Smooth muscle cell (in vitro differentiated cells): ENCODE results near the gene PREP. TPM values are rescaled to one million over a fixed set of nuclear protein-coding genes. Genes with fewer than 3 reads are reported as not detected.
A peak's percentile ranks its signal among the peaks of the same experiment; 100 is the strongest.

Experiments
- DNase-seq: peaks from one replicate; lab custom pipeline; 2025; ENCODE audit not compliant: unreplicated experiment; lab: John Stamatoyannopoulos, UW
- H2AFZ ChIP-seq: fragments of 200-600 bp; sonication (generic); 2 replicates; pipeline ENCODE4 v1.6.0; 2016; ENCODE audit warnings: antibody characterized with exemption, low read depth, mild to moderate bottlenecking
- H3F3A ChIP-seq: fragments of 200-600 bp; sonication (generic); 2 replicates; pipeline ENCODE4 v1.6.0; 2017; ENCODE audit warnings: antibody characterized with exemption, low read depth
- H3K27ac ChIP-seq: fragments of 200-600 bp; sonication (generic); 2 replicates; pipeline ENCODE4 v1.5.1; 2016; ENCODE audit warnings: low read depth, mild to moderate bottlenecking
- H3K27me3 ChIP-seq: fragments of 200-600 bp; sonication (generic); 2 replicates; pipeline ENCODE4 v1.6.1; 2016; ENCODE audit warnings: low read depth, mild to moderate bottlenecking
- H3K36me3 ChIP-seq: fragments of 200-600 bp; sonication (generic); 2 replicates; pipeline ENCODE4 v1.5.1; 2016; ENCODE audit warnings: low read depth
- H3K4me1 ChIP-seq: fragments of 200-600 bp; sonication (generic); 2 replicates; pipeline ENCODE4 v1.5.1; 2016; ENCODE audit warnings: low read depth
- H3K4me2 ChIP-seq: fragments of 200-600 bp; sonication (generic); 2 replicates; pipeline ENCODE4 v1.6.0; 2016; ENCODE audit warnings: mild to moderate bottlenecking
- H3K4me3 ChIP-seq: fragments of 200-600 bp; sonication (generic); 2 replicates; pipeline ENCODE4 v1.5.1; 2016; ENCODE audit warnings: mild to moderate bottlenecking
- H3K79me2 ChIP-seq: fragments of 200-600 bp; sonication (generic); 2 replicates; pipeline ENCODE4 v1.6.0; 2016; ENCODE audit warnings: low read depth, mild to moderate bottlenecking
- H3K9ac ChIP-seq: fragments of 200-600 bp; sonication (generic); 2 replicates; pipeline ENCODE4 v1.6.0; 2016; ENCODE audit warnings: low read depth
- H3K9me3 ChIP-seq: fragments of 200-600 bp; sonication (generic); replicated peaks from 2 replicates; pipeline ENCODE4 v1.5.1; 2016; ENCODE audit warnings: low read depth
- H4K20me1 ChIP-seq: fragments of 200-600 bp; sonication (generic); 2 replicates; pipeline ENCODE4 v1.6.0; 2016; ENCODE audit warnings: low read depth
- WGBS: methylation state at CpG from one replicate; pipeline ENCODE4 v1.1.7; 2016; ENCODE audit warnings: low lambda C conversion rate; 5-methylcytosine and 5-hydroxymethylcytosine counted together
- polyA plus RNA-seq: library from polyadenylated mRNA; unstranded; fragments of >200 nt; fragmentation: Nextera tagmentation; extraction: Ambion mirVana; gene quantifications from 2 replicates; pipeline ENCODE4 v1.2.1, GENCODE V29; 2016
- total RNA-seq: library from RNA; depleted of rRNA; stranded (reverse); fragments of >200 nt; gene quantifications from 2 replicates; pipeline ENCODE4 v1.2.3, GENCODE V29; 2014
- TF ChIP-seq, protein P1 (sequence below): fragments of 200-600 bp; sonication (generic); IDR thresholded peaks from 2 replicates; pipeline ENCODE4 v1.5.1; 2017; ENCODE audit warnings: borderline replicate concordance, mild to moderate bottlenecking, antibody characterized with exemption; ENCODE audit not compliant: insufficient read depth, poor library complexity, severe bottlenecking

The PREP gene
- total and polyA plus RNA-seq, 2 experiments from 2014 or later = 23.4 to 33.2 TPM

DNA sequence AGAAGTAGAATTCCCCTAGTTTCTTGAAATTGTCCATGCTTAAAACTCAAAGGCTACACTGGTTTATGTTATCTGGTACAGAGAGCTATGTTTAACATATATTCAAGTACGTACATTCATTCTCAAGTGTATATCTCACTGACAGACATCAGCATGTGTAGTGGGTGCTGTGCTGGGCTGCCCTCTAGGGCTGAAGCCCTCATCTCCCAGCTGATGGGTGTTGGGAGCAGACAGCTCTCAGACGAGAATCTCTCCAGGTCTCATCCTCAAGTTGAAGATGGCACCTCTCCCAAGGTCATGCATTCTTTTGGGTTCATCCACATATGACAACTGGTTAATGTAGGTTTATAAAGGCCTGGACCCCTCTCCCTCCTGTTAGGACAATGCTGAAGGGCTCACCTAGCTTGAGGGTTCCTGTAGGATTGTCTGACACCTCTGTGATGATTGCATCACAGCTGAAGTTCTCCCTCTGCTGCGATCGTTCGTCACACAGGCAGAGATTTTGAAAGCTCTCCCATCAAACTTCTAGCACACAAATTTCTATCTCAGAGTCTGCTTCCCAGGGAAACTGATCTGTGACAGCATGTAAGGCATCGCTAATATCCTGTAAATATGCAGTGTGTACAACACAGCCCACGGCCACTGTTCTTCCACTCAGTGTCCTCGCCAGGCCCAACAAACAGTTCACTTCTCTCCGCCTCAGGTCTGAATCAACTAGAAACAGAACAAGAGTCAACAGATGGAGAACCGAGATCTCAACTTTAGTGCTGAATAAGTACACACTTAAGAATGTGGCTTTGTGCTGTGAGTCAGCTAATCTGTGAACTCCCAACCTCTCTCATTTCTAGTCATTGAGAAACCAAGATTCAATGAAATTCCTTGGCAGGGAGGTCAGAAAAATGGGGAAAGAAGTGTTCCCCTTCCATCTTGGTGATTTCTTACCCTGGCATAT lies 43.2 kb downstream of the PREP start:
- Histone ChIP-seq H3K9ac (no peak overlapping the region), H3K4me1 (no peaks in the 10 kb centered on the region), H3K36me3 (peaks cover 19% of the 10 kb centered on the region), H3K4me2 (peak overlapping the region; percentile 22), H3K9me3 (no peaks in the 10 kb centered on the region), H3K27me3 (no peaks in the 10 kb centered on the region), H3K79me2 (peaks cover 5% of the 10 kb centered on the region), H4K20me1 (peaks cover 41% of the 10 kb centered on the region), H2AFZ (no peak overlapping the region), H3F3A (peaks cover under 1% of the 10 kb centered on the region), H3K4me3 (no peak overlapping the region), H3K27ac (peak overlapping the region; percentile 61)
- WGBS = 74% methylated on average over 10 of the region's 10 CpGs
- TF ChIP-seq, protein P1, sequence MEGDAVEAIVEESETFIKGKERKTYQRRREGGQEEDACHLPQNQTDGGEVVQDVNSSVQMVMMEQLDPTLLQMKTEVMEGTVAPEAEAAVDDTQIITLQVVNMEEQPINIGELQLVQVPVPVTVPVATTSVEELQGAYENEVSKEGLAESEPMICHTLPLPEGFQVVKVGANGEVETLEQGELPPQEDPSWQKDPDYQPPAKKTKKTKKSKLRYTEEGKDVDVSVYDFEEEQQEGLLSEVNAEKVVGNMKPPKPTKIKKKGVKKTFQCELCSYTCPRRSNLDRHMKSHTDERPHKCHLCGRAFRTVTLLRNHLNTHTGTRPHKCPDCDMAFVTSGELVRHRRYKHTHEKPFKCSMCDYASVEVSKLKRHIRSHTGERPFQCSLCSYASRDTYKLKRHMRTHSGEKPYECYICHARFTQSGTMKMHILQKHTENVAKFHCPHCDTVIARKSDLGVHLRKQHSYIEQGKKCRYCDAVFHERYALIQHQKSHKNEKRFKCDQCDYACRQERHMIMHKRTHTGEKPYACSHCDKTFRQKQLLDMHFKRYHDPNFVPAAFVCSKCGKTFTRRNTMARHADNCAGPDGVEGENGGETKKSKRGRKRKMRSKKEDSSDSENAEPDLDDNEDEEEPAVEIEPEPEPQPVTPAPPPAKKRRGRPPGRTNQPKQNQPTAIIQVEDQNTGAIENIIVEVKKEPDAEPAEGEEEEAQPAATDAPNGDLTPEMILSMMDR = no peak
- no peak for DNase-seq

DNA sequence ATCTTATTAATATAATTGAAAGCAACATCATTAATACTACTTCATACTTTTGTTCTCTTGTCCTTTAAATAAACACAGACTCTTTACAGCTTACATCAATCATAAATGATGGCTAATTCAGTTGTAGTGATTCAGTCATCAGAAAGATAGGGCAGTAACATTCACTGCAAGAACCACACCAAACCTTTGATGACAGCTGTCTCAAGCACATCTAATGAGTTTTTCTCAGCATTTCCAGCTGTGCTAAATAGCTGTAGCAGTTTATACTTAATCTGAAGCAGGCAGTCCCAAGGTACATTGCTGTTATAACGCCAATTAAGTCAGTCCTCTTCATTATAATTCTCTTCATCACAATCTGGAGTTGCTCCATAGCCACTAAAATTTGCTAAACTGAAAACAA lies 45.7 kb downstream of the PREP start:
- Histone ChIP-seq H3F3A (no peaks in the 10 kb centered on the region), H3K9me3 (no peaks in the 10 kb centered on the region), H3K36me3 (peaks cover 31% of the 10 kb centered on the region), H3K4me1 (no peaks in the 10 kb centered on the region), H3K4me2 (no peak overlapping the region), H2AFZ (no peak overlapping the region), H3K9ac (no peak overlapping the region), H3K27ac (no peak overlapping the region), H4K20me1 (peaks cover 22% of the 10 kb centered on the region), H3K79me2 (peaks cover 5% of the 10 kb centered on the region), H3K27me3 (no peaks in the 10 kb centered on the region), H3K4me3 (no peak overlapping the region)
- TF ChIP-seq, protein P1 = no peak
- no peak for DNase-seq
- WGBS = 95% methylated on average over 1 of the region's 1 CpG

DNA sequence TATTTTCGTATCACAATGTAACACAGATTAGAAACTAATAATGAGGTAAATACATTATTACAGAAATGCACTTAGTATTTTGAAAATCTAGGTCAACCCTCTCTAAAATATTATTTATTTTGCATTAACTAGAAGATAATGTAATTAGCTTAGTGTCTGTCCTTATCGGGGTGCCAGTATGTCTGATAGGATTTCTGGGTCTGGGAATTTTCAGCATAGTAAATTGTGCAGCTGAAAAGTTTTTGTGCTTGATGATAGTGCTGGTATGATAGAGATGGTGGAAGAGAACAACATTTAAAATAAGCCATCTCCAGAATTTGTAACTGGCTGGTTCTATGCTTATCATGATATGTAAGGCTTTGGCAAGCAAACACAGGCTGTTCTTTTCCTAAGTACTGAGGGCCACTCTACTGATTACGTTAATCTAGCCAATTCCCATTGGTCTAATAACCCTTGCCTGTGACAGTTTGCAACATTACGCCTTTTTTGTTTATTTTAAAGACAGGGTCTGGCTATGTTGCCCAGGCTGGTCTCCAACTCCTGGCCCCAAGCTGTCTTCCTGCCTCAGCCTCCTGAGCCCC lies 50.8 kb downstream of the PREP start:
- H3K27ac ChIP-seq = no peak overlapping the region
- 92% methylated on average over 4 of the region's 4 CpGs for WGBS
- H3K27me3 ChIP-seq = no peaks in the 10 kb centered on the region
- no peak for DNase-seq
- no peak overlapping the region for H3K4me2 ChIP-seq
- H3K36me3 ChIP-seq = peaks cover 40% of the 10 kb centered on the region
- H3K4me1 ChIP-seq = no peaks in the 10 kb centered on the region
- H3F3A ChIP-seq = peaks cover 2% of the 10 kb centered on the region
- peaks cover 3% of the 10 kb centered on the region for H3K79me2 ChIP-seq
- H3K9me3 ChIP-seq = no peaks in the 10 kb centered on the region
- H2AFZ ChIP-seq = no peak overlapping the region
- H3K4me3 ChIP-seq = no peak overlapping the region
- H4K20me1 ChIP-seq = peaks cover 3% of the 10 kb centered on the region
- no peak overlapping the region for H3K9ac ChIP-seq
- TF ChIP-seq, protein P1 = no peak
